ENCODE data around the gene GANC. TPM values are rescaled to one million over a fixed set of nuclear protein-coding genes. Genes with fewer than 3 reads are reported as not detected.
"Not testable (repeated sequence)": the region's sequence is repeated elsewhere in the genome, so short reads cannot be mapped to it uniquely, and the experiment has no call there.

GANC gene
- total and polyA plus RNA-seq, 9 of the 15 experiments (the other 6 are each of a cell fraction or from before 2014, with no cell fraction given) = 10.9 to 19.0 (median 14.5) TPM

DNA sequence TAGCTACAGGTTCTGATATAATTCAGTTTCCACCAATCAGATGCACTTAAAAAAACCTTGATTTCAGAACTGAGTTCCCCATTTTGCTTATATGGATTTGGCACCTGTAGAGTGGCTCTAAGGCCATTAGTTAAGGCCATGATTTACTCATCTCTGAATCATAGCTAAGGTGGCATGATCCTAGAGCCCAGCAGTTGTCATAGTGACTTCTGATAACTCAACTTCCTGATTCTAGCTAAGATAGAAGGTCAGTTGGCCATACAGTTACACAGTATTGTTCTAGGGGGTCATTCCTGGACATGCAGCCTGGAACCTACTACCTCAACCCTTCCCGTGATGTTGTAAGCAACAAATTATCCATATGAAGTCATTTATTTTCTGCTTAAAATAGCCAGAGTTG lies 16.2 kb downstream of the GANC start:
- in situ Hi-C loops (cut with MboI) (no loop called here), intact Hi-C loops (cut with micrococcal nuclease) (no loop called here)
- H3K36me3 ChIP-seq (ENCODE audit: control insufficient read depth, insufficient read depth, low read length) = no peaks in the 10 kb centered on the region
- H3K9ac ChIP-seq (ENCODE audit: insufficient read depth in 1 of 2, low read depth in 2 of 2, low read length in 2 of 2) = no peak overlapping the region
- H3K4me3 ChIP-seq = no peak overlapping the region
- BruUV-seq (replicated peaks) = no TSS peak
- no peak overlapping the region for H3K27ac ChIP-seq (ENCODE audit: extremely low read depth, low read depth, low read length)
- TF ChIP-seq, protein P1, sequence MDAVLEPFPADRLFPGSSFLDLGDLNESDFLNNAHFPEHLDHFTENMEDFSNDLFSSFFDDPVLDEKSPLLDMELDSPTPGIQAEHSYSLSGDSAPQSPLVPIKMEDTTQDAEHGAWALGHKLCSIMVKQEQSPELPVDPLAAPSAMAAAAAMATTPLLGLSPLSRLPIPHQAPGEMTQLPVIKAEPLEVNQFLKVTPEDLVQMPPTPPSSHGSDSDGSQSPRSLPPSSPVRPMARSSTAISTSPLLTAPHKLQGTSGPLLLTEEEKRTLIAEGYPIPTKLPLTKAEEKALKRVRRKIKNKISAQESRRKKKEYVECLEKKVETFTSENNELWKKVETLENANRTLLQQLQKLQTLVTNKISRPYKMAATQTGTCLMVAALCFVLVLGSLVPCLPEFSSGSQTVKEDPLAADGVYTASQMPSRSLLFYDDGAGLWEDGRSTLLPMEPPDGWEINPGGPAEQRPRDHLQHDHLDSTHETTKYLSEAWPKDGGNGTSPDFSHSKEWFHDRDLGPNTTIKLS (IDR thresholded peaks at IDR 0.05; ENCODE audit: borderline replicate concordance, low read depth) = no peak
- TF ChIP-seq HMGN3 (IDR thresholded peaks at IDR 0.05; ENCODE audit: borderline replicate concordance, extremely low read depth, insufficient read length, low read depth, low read length) = no peak
- peak; percentile 2 for TF ChIP-seq MEIS2 (IDR thresholded peaks at IDR 0.05; ENCODE audit: partially characterized antibody)
- TF ChIP-seq FOSL1 (tag; conservative IDR thresholded peaks at IDR 0.05) = peak; percentile 54
- TF ChIP-seq RFX1 (IDR thresholded peaks at IDR 0.05) = peak; percentile 48
- WGBS (ENCODE audit: insufficient coverage, low coverage, missing lambda C conversion rate) = 100% methylated on average over 1 of the region's 1 CpG
- ATAC-seq = no peak
- FAIRE-seq = no peak
- no peak overlapping the region for H2AFZ ChIP-seq (ENCODE audit: low read depth, low read length)
- no peaks in the 10 kb centered on the region; the same call in 1 of the 2 replicates for H3K9me3 ChIP-seq (replicated peaks; ENCODE audit: control insufficient read depth, insufficient read depth, low read depth, low read length)
- peaks cover 0 to 8% of the 10 kb centered on the region in 2 experiments; a peak in 2 of 5 replicates for H3K4me1 ChIP-seq (replicated peaks in 1 of 2; ENCODE audit: control insufficient read depth in 2 of 2, insufficient read depth in 2 of 2, low read length in 2 of 2)
- ChIA-PET CTCF (ENCODE audit: low intra/inter-chr PET ratio) (interaction anchor here (0.6 kb wide), 1 partner anchor 1699 kb away, joined by 3 read pairs; no protein-coding TSS in a partner anchor), POLR2A (interaction anchor here (1.2 kb wide), 1 partner anchor 14 kb away, joined by 4 read pairs; no protein-coding TSS in a partner anchor)
- no peaks in the 10 kb centered on the region for H3K9me1 ChIP-seq (ENCODE audit: control insufficient read depth, insufficient read depth, low read length)
- DNase-seq (ENCODE audit: extremely low read depth in 1 of 4, low spot score in 3 of 4) = no peak
- no peaks in the 10 kb centered on the region for H3K79me2 ChIP-seq (ENCODE audit: control insufficient read depth, insufficient read depth, low read length)
- H3K4me2 ChIP-seq (ENCODE audit: insufficient read depth, low read length) = no peak overlapping the region
- H3K27me3 ChIP-seq (ENCODE audit: control insufficient read depth in 2 of 2, insufficient read depth in 2 of 2, low read length in 2 of 2) = no peaks in the 10 kb centered on the region
- H4K20me1 ChIP-seq (replicated peaks; ENCODE audit: control insufficient read depth, insufficient read depth, low read length) = no peaks in the 10 kb centered on the region

DNA sequence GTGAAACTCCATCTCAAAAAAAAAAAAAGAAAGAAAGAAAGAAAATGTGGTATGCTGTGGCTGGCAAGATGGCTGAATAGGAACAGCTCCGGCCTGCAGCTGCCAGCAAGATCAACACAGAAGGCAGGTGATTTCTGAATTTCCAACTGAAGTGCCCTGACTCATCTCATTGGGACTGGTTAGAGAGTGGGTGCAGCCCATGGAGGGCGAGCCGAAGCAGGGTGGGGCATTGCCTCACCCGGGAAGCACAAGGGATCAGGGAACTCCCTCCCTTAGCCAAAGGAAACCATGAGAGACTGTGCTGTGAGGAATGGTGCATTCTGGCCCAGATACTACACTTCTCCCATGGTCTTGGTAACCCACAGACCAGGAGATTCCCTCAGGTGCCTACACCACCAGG lies 28.0 kb downstream of the GANC start:
- intact Hi-C loops (cut with micrococcal nuclease); in situ Hi-C loops (cut with MboI); H3K9me3 ChIP-seq (replicated peaks; ENCODE audit: control insufficient read depth, insufficient read depth, low read depth, low read length); CTCF ChIA-PET (ENCODE audit: low intra/inter-chr PET ratio); H3K27ac ChIP-seq (ENCODE audit: extremely low read depth, low read depth, low read length); H3K27me3 ChIP-seq (ENCODE audit: control insufficient read depth in 2 of 2, insufficient read depth in 2 of 2, low read length in 2 of 2); H2AFZ ChIP-seq (ENCODE audit: low read depth, low read length); DNase-seq (ENCODE audit: extremely low read depth in 1 of 4, low spot score in 3 of 4); H3K9me1 ChIP-seq (ENCODE audit: control insufficient read depth, insufficient read depth, low read length); POLR2A ChIA-PET; H3K4me2 ChIP-seq (ENCODE audit: insufficient read depth, low read length); H3K36me3 ChIP-seq (ENCODE audit: control insufficient read depth, insufficient read depth, low read length); H3K79me2 ChIP-seq (ENCODE audit: control insufficient read depth, insufficient read depth, low read length); H3K4me3 ChIP-seq; H3K4me1 ChIP-seq (replicated peaks in 1 of 2; ENCODE audit: control insufficient read depth in 2 of 2, insufficient read depth in 2 of 2, low read length in 2 of 2); H3K9ac ChIP-seq (ENCODE audit: insufficient read depth in 1 of 2, low read depth in 2 of 2, low read length in 2 of 2); H4K20me1 ChIP-seq (replicated peaks; ENCODE audit: control insufficient read depth, insufficient read depth, low read length); BruUV-seq (replicated peaks); ATAC-seq; FAIRE-seq: not testable (repeated sequence)
- 24% methylated on average over 3 of the region's 4 CpGs for WGBS (ENCODE audit: insufficient coverage, low coverage, missing lambda C conversion rate)
